GM10248 (cell line): Measurements from ENCODE around the gene STIP1.

Source experiments
- CTCF ChIA-PET: fragments of 300-600 bp; sonication (Branson Sonifier 250); formaldehyde crosslinking; extraction: SDS; loops from one replicate; lab custom pipeline; 2021; ENCODE audit warnings: antibody characterized with exemption; lab: Yijun Ruan, JAX
- POLR2A ChIA-PET: fragments of 350-650 bp; sonication (Branson Sonifier 250); formaldehyde crosslinking; extraction: SDS; loops from one replicate; lab custom pipeline; 2020; ENCODE audit warnings: antibody characterized with exemption; lab: Yijun Ruan, JAX
- DNase-seq: peaks from one replicate; pipeline ENCODE4 v3.0.0; 2012; ENCODE audit errors: extremely low spot score
- TF ChIP-seq, protein P1 (sequence below): IDR thresholded peaks from 2 replicates; pipeline ENCODE4 v1.5.1; 2012; ENCODE audit warnings: mild to moderate bottlenecking, low read depth; ENCODE audit errors: extremely low read depth, missing control alignments, control extremely low read depth

STIP1 gene

DNA sequence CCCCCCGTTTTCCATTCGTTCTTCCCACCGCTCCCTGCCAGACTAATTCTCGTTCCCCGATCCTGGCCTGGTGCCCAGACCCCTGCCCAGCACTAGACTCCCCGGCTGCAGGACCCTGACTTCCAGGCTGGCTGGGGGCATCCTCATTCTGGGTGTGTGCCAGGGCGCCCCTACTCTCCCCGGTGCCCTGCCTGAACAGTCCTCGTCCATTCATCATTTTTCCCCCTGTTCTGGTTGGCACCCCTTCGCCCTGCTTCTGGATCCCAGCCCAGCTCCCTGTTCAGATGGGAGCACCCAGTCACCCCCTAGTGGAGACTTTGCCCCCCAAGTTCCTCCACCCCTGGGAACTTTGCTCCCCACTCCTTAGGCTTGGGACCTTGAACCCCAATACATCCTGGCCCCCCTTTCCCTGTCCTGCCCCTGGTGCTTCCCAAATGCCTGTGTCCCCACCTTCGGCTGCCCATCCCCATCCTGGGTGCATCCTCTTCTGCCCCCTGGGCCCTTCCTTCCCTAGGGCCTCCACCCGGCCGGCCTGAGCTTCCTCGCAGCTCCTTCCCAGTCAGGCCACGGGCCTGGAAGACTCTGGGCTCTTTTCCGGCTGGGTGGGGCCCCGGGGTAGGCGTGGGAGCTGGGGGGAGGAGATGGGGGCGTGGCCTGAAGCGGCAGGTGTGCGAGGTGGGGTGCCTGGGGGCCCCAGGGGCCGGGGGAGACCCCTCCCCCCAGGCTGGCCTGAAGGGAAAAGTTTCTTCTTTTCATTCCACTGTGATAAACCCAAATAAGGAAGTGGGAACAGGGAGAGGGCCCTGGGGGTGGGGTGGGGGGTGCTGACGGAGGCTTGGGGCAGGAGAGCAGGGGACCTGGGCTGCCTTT, 66.3 kb downstream of the STIP1 start:
- peak; percentile 50 for DNase-seq
- TF ChIP-seq, protein P1, sequence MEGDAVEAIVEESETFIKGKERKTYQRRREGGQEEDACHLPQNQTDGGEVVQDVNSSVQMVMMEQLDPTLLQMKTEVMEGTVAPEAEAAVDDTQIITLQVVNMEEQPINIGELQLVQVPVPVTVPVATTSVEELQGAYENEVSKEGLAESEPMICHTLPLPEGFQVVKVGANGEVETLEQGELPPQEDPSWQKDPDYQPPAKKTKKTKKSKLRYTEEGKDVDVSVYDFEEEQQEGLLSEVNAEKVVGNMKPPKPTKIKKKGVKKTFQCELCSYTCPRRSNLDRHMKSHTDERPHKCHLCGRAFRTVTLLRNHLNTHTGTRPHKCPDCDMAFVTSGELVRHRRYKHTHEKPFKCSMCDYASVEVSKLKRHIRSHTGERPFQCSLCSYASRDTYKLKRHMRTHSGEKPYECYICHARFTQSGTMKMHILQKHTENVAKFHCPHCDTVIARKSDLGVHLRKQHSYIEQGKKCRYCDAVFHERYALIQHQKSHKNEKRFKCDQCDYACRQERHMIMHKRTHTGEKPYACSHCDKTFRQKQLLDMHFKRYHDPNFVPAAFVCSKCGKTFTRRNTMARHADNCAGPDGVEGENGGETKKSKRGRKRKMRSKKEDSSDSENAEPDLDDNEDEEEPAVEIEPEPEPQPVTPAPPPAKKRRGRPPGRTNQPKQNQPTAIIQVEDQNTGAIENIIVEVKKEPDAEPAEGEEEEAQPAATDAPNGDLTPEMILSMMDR, result peak; percentile 31
- ChIA-PET POLR2A (interaction anchor here (0.9 to 1.3 kb wide), 2 partner anchors 11 to 19 kb away, joined by 3 to 4 read pairs; no protein-coding TSS in a partner anchor), CTCF (interaction anchor here (0.8 to 4.6 kb wide), 15 partner anchors 8 to 65 kb away, joined by 3 to 134 read pairs (median 4); partner anchors contain the start of genes BAD, CATSPERZ, FERMT3 and FKBP2)

DNA sequence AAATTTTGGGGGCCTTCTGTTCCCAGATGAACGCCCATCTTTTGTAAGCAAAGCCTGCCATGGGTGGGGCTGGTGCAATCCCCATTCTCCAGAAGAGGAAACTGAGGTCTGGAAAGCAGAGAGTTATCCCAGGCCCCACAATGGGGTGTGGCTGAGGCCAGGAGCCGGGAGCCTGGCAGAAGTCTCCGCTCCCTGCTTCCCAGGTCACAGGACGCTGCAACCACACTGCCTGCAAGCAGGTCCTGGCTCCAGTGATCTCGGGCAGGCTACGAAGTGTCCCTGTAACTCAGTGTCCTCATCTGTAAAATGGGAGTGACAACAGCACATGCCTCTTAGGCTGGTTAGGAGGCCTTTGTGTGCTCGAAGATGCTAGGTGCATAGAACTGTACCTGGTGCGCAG, 67.1 kb downstream of the STIP1 start:
- POLR2A ChIA-PET, result no interaction called here
- no peak for DNase-seq
- TF ChIP-seq, protein P1, result no peak
- CTCF ChIA-PET, result interaction anchor here (1.4 to 4.6 kb wide), 6 partner anchors 12 to 51 kb away, joined by 4 to 134 read pairs (median 10); partner anchors contain the start of gene FERMT3

DNA sequence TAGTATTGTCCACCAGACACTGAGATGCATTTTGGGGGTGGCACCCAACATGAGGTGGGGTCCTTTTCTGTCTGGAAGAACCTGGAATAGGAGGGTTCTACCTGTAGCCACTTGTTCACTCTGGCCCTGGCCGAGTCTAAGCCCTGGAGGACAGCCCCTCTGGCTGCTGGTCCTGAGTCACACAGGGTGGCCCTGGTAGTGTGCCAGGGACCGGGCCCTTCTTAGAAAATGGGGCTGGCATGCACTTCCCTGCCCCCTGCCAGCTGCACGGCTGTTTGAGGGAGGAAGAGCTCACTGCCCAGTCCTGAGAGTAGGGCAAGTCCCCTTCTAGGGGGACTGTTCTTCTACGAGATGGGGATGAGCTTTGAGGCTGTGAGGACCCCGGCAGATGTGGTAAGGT, 67.5 kb downstream of the STIP1 start:
- DNase-seq, result no peak

More for the DNA sequence above, 67.5 kb downstream of the STIP1 start:
- POLR2A ChIA-PET, result interaction anchor here (0.6 kb wide), 1 partner anchor 75 kb away, joined by 4 read pairs; no protein-coding TSS in a partner anchor
- CTCF ChIA-PET, result interaction anchor here (1.2 to 3.2 kb wide), 3 partner anchors 10 to 48 kb away, joined by 3 to 11 read pairs (median 4); no protein-coding TSS in a partner anchor
- TF ChIP-seq, protein P1, result no peak
